ENCODE measurements around the gene THBS3. TPM values are rescaled to one million over a fixed set of nuclear protein-coding genes. Genes with fewer than 3 reads are reported as not detected.

The THBS3 gene
- total and polyA plus RNA-seq, 9 of the 15 experiments (the other 6 are each of a cell fraction or from before 2014, with no cell fraction given): 0.59 to 8.3 (median 3.2) TPM

- no peak for TF ChIP-seq ZKSCAN3 (CRISPR knock-in tag; IDR thresholded peaks at IDR 0.05)
- TF ChIP-seq HEY1 (CRISPR knock-in tag; IDR thresholded peaks at IDR 0.05; ENCODE audit: borderline replicate concordance): no peak
- no peak for TF ChIP-seq RBM15 (IDR thresholded peaks at IDR 0.05; ENCODE audit: insufficient read depth, low read length)
- no peak for TF ChIP-seq JUND (IDR thresholded peaks at IDR 0.05; ENCODE audit: borderline replicate concordance, low read depth, low read length)
- peak; percentile 14; the same call in 1 of the 3 replicates for TF ChIP-seq JUND (tag; IDR thresholded peaks at IDR 0.05; ENCODE audit: borderline replicate concordance, low read depth, low read length)
- no peak for TF ChIP-seq CHCHD3 (CRISPR knock-in tag; IDR thresholded peaks at IDR 0.05)
- TF ChIP-seq HINFP (tag; conservative IDR thresholded peaks at IDR 0.05; ENCODE audit: low read depth): no peak
- no peak for TF ChIP-seq ZNF778 (CRISPR knock-in tag; IDR thresholded peaks at IDR 0.05)
- no peak for TF ChIP-seq U2AF2 (optimal IDR thresholded peaks at IDR 0.05; ENCODE audit: low read depth, low read length)
- no peak for TF ChIP-seq ZEB2 (IDR thresholded peaks at IDR 0.05)
- TF ChIP-seq ETS2 (tag; IDR thresholded peaks at IDR 0.05; ENCODE audit: borderline replicate concordance, poor library complexity, severe bottlenecking): no peak
- no peak for TF ChIP-seq TAF9B (IDR thresholded peaks at IDR 0.05; ENCODE audit: partially characterized antibody)
- peak; percentile 90 for TF ChIP-seq MEF2D (tag; conservative IDR thresholded peaks at IDR 0.05; ENCODE audit: low read depth)
- TF ChIP-seq MEF2A (IDR thresholded peaks at IDR 0.05; ENCODE audit: control insufficient read depth, low read depth, low read length): peak; percentile 75; the same call in 1 of the 2 replicates
- no peak for TF ChIP-seq SUPT5H (IDR thresholded peaks at IDR 0.05)
- TF ChIP-seq ZNF354B (CRISPR knock-in tag; IDR thresholded peaks at IDR 0.05): no peak
- no peak for TF ChIP-seq TCF7L2 (IDR thresholded peaks at IDR 0.05; ENCODE audit: low read depth, low read length)
- no peak for TF ChIP-seq GATAD2B (IDR thresholded peaks at IDR 0.05; ENCODE audit: borderline replicate concordance)
- no peak for TF ChIP-seq NRF1 (conservative IDR thresholded peaks at IDR 0.05 in 1 of 2, IDR thresholded peaks at IDR 0.05 in 1 of 2)
- TF ChIP-seq ADNP (tag; IDR thresholded peaks at IDR 0.05): no peak
- 0 out of 2 replicates have a peak, but pooled peaks have one; percentile 37 for TF ChIP-seq ZNF766 (CRISPR knock-in tag; conservative IDR thresholded peaks at IDR 0.05)
- TF ChIP-seq ZKSCAN1 (IDR thresholded peaks at IDR 0.05; ENCODE audit: low read depth, low read length): peak; percentile 18; the same call in 1 of the 2 replicates
- no peak for TF ChIP-seq HIVEP1 (CRISPR knock-in tag; IDR thresholded peaks at IDR 0.05)
- TF ChIP-seq MAZ (CRISPR knock-in tag; conservative IDR thresholded peaks at IDR 0.05 in 1 of 2, IDR thresholded peaks at IDR 0.05 in 1 of 2): no peak
- TF ChIP-seq ETV5 (CRISPR knock-in tag; IDR thresholded peaks at IDR 0.05; ENCODE audit: low read depth): no peak
- no peak for TF ChIP-seq USF2 (CRISPR knock-in tag; IDR thresholded peaks at IDR 0.05)
- no peak for TF ChIP-seq BACH1 (tag; IDR thresholded peaks at IDR 0.05)
- TF ChIP-seq SFPQ (IDR thresholded peaks at IDR 0.05; ENCODE audit: low read depth, low read length): no peak
Observed at GRCh38 chr1:155223047-155223446, 15.3 kb upstream of the THBS3 start (continued).
